DMS114 treated with DMSO at 0.1 percent for 48 hours (cell line): ENCODE measurements around the gene NAV2.

Source experiments
- DNase-seq: peaks from one replicate; lab custom pipeline; 2025; ENCODE audit not compliant: unreplicated experiment; lab: John Stamatoyannopoulos, UW

NAV2 gene

DNA sequence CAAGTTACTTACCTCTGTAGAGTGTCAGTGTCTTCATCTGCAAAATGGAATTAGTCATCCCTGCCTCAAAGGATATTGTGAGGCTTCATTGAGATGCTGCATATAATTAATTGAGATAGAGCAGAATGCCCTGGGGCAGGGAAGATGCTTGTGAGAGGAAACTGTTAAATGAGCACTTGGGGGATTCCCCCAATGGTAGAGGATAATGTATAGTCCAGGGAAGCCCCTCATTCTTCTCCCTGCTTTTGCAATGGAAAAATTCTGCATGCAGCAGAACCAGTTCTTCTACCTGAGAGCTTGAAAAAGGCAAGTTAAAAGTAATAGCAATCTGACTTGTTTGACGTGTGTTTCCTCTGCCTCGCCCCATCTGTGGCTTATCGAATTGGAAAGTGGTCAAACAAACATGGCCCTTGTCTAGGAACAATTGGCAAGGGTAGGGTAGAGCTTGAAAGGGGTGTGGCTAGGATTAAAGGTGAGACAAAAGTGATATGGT lies 90.9 kb downstream of the NAV2 start:
- no peak for DNase-seq

DNA sequence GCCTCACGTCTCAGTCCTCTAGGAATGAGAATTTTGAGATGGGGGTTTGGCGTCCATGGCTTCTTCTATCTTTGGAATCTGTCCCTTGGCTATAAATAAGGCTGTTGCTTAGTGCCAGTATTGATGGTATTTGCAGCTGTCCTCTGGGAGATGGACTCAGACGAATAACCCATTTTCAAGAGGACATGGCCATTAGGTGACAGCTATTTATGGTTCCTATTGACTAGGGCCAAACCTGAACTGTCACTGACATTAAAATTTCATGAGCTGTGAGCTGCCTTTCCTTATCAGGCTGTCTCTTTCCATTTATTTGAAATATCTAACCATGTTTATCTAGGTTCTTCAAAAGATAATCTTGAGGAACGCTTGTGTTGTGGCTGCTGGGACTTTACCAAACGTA lies 92.7 kb downstream of the NAV2 start:
- DNase-seq: no peak

DNA sequence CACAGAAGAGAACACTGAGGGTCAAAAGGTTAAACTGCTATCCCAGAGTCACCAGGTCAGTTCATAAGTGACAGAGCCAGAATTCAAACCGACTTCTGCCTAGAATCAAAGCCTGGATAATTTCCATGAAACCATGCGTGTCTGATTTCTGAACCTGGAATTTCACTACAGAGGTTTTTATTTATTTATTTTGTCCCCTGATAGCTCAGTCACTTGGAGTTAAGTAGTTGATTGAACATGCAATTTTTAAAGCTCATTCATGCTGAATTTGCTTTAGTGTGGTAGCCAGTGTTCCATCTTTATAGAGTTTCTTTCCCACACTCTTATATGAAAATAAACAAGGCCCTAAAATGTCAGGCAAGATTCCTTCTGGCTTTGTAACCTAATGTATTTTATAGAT lies 93.2 kb downstream of the NAV2 start:
- no peak for DNase-seq

DNA sequence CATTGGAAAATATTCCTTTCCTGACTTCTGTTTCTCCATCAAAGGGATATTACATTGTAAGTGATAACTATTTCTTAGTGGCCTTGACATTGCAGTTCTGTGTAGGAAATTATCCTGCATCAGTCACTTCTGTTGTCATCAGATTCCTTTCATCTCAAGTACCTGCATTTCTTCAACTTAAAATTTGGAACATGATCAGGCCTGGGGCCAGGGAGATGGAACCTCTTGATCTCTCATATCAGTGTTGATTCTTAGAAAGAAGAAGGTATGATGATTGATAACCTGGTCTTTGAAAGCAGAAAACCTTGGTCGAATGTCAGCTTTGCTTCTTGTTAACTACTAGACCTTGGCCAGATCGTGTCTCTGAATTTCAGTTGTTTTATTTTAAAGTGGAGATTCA lies 93.6 kb downstream of the NAV2 start:
- no peak for DNase-seq

DNA sequence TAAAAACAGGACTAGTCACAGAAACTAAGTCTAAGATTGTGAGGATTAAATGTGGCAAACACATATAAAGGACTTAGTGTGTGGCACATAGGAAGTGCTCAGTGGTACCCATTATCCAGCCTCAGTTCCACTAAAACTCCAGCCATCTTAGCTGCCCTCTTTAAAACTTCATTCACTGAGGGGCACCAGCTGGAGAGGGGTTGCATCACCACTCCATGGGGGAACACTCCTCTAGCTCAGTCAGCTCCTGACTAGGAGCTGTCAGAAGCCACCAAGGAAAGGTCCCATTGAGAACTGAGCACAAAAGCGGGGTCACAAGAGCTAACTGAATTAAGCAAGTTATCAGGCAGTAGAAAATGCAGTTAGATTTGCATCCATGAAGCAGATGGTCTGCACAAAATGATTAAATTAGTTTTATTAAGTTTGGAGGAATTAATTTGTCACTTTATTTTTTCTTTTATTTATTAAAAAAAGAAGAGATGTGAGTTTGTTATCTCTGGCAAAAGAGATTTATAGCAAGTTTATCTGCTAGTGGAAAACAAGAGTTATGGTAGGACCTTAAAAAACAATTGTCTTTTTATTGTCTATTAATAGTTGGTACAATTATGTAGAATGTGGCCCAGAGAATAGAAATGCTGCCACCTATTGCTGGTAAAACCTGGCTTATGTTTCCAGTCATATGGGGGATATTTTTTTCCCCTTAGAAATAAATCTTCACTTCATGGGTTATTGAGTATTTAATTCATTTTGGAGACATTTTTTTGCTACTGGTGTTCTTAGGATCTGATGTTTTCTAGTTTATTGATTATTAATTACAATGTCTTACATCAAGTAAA lies 95.7 kb downstream of the NAV2 start:
- no peak for DNase-seq

DNA sequence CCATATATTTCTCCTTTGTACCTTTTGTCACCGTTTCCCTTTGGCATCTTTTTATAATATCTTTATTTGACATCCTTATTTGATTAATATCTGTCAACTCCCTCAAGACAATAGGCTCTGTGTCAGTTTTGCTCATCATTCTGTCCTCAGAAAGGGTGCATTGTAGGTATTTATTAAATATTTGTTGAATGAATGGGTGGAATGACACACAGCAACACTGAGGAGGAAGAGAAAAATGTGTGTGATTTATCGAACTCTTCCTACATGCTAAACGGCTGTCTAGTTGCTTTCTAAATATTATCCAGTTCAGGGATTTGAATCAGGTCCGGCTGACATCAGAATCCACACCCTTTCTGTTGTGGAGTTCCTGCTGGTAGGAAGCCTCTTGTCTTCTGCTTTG lies 98.2 kb downstream of the NAV2 start:
- DNase-seq: no peak

DNA sequence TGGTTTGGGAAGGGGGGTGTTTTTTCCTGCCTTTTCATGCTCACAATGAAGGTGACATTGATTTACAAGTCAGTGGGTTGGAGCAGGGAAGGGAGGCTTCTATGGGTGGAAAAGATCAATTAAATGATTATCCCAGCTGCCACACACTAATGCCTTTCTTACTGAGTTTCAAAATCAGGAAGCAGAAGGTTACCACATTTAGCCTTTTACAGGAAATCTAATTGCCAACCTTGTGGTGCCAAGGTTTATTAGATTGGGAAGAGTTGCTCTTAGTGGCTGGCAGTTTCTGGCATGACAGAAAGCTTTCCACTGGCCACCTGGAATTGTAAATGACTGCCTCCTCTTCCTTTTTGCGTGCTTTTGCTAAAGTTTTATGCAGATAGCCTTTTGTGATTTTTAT lies 98.7 kb downstream of the NAV2 start:
- DNase-seq: no peak

DNA sequence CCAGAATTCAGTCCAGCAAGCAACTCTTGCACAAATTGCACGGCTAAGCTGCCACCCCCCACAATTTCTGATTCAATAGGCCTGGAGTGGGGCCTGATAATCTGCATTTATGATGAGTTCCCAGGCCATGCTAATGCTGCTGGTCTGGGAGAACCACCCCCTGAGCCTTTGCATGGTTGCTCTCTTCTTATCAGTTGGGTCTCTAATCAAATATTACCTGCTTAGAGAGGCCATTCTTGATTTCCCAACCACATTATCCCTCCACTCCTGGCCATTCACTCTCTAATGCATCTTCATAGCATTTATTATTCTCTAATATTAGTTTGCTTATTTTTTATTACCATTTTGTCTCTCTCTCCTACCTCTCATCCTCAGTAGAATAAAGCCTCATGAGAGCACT lies 99.5 kb downstream of the NAV2 start:
- no peak for DNase-seq

DNA sequence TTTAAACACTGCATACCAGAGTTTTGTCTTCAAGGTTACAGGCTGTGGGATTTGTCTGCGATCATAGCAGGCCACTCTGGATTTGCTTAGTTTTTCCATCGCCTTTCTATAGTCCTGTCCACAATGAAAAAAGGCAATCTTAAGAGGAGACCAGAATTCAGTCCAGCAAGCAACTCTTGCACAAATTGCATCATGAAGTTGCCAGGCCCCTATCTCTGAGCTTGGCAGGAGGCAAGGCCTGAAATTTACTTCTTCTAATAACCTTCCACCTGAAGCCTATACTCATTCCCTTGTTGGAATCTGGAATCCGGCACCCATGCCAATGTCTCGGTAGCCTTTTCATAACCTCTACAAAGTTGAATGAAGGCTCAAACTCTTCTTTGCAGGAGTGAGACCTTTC lies 100.1 kb downstream of the NAV2 start:
- DNase-seq: no peak

DNA sequence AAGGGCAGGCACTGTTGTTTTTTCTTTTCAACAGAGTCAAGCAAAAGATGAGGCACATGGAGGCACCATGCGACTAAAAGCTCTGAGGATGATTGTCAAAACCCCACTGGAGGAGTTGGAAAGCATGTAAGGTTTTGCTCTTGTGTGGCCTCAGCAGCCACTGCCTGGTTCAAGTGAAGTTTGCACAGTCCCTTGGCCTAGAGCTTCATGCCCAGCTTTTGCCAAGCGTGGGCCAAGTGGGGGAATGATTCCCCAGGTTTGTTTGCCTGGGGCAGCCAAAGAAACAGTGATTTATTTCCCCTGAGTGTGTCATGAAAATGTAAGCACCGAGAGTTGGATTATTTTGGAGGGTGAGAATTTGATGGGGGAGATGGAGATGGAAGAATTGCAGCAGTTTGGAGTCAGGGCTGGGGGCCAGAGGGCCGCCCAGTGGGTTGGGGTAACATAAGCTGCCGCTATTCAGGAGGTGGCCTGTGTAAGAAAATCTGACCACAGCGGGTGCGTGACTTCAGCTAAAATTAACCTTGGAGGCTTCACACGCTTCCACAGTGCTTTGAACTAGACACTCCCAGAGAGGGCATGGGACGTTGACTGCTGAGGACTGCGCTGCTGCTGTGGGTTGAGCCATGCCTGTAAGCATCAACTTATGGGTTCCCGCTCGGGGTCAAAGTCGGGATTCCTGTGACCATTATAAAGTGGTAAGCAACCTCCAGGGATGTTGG lies 100.7 kb downstream of the NAV2 start:
- DNase-seq: no peak

DNA sequence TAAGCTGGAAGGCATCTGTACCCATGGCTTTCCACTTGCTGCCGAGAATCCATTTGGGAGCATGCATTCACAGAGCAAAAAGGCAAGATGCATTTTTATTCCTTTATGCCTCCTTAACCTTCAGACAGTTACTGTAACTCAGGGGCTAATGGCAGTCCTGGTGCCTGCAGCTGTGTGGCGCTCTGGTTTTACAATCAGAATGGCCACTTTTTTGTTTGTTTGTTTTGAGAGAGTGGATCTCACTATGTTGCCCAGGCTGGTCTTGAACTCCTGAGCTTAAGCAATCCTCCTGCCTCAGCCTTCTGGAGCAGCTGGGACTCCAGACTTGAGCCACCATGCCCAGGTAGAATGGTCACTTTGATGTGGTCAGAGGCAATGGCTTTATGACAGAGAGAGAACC lies 101.8 kb downstream of the NAV2 start:
- DNase-seq: no peak

DNA sequence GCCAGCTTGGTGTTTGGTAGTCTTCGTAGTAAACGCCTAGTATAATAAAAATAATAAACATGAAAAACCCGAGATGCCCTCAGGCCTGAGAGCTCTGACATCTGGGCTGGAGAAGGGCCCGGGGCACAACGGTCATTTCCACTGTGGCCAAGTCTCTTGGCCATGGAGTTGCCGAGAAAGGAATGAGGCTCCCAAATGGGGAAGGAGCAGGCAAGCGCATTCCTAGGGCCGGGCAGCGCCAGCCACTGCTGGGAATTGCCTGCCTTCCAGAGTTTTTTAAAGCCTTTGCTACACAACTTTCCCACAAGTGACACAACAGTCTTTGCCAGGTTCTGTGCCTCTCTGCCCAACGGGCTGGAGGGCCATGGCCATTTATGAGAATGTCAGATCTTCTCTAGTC lies 103.4 kb downstream of the NAV2 start:
- no peak for DNase-seq

DNA sequence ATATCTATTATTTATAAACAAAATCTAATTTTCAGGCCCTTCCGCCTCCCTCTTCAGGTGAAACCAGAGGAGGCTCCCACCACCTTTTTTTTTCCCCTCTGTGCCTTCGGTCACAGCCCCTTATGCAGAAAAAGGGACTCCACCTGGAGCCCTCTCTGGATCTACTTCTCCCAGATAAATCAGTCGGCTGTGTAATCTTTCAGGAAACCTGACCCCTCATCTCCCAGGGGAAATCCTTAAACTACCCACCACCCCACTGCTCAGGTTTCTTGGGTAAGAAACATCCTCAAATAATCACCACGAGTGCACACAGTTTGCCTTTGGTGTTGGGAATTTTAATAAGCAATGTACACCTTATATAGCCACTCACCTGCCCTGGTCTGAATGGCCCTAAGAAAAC lies 104.2 kb downstream of the NAV2 start:
- DNase-seq: no peak

DNA sequence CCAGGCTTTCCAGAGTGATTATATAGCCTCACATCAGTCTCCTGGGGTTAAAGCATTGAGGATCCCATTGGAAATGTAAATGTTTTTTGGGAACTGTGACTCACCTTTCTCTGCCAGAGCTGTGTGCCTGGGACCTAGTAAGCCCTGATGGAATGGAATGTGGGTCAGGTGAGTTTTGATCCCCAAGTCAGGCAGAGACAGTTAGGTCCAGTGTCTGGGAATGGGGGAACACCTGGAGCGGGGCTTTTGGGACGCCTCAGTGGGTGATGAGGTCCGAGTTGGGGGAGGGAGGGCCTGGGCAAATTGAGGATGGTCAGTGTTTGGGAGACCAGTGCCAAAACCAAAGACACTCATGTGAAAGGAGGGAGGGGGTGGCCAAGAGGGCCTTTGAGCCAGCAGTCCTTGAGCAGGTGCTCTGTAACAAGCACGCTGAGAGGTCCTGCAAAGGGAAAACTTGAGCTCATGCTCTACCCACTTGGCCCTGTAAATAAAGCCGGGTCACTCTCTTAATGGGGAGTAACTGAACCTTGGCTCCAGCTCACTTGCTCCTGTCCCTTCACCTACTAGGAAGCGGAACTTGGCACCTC lies 104.7 kb downstream of the NAV2 start:
- no peak for DNase-seq

DNA sequence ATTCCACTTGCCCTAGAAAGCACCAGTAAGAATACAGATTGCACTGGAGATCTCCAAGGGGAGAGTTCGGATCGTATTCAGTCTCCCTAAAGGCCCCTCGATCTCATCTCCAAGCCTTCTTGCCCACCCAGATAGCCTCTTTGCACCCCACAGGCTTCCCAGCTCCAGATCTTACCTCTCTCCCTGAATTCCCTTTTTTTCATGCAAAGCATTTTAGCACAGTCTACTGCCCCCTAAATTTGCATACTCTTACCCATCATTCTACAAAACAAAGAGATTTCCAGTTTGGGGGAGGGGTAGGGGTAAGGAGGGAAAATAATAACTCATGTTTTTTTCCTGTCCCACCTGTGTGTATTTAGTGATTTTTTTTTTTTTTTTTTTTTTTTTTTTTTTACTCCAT lies 105.2 kb downstream of the NAV2 start:
- no peak for DNase-seq

DNA sequence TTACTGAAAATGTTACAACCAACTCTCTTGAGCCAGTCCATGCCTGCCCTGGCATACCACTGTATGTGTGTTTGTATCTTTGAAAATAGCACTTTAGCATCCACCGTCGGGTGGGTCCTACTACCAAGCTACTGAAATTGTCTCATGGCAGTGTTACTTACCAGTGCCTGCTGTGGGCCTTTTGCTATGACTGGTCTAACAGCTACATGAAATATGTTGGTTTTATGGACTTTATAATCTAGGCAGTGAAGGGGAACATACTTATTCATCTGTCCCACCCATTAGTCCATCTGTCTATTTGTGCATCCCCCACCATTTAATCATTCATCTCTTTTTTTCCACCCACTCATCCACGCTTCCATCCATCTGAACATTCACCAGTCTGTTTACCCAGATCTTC lies 106.0 kb downstream of the NAV2 start:
- DNase-seq: no peak

DNA sequence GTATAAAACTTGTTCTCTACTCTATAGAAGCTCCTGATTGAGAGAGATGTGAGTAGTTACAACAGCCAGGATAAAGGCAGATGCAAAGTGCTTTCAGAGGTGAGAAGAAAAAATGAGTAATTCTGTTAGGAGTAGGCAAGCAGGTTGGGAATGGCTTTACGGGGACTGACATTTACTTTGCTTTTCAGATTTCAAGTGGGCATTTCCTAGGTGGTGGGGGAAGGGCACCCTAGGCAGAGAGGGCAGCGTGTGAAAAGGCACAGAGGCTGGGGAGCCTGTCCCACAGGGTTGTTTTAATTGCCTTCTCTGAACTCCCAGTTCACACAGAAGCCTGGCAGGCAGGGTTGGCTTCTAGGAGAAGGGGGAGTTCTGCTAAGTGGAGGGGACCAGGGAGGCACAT lies 106.5 kb downstream of the NAV2 start:
- DNase-seq: no peak

DNA sequence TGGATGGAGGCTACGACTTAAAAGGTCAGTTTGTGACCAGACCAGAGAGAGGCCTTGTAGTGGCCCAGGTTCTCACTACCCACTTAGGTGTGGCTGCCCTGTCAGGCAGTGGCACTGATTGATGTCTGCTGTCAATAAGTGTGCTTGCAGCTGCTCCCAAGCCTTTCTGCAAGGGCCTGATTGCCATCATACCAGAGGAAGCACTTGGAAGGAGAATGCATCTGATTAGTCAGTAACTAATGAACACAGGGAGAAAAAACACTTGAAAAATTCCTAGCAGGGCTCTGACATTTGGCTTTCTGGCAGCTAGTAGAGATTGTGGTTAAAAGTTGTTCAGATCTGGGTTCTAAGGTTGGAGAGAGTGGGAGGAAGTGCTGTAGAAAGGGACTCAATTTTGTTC lies 107.5 kb downstream of the NAV2 start:
- DNase-seq: no peak

DNA sequence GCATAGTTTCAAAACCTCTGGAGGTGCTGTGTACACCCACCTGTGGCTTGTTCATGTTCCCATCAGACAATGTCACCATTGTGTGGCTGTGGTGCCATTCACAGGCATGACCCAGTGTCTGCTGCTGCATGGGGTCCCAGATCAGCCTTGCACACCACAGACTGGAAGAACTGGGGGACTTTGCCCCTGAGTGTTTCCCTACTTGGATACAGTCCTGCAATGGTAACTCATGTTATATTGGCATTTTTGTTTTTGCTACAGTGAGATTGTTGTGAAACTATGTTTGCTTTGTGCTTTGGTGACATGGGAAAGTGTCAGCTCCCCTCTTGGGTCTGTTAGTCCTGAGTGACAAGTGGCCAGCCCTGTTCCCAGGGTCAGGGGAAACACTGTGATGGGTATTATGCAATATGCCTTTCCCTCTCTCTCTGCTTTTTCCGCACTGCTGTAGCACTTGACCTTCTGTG lies 108.8 kb downstream of the NAV2 start:
- no peak for DNase-seq

DNA sequence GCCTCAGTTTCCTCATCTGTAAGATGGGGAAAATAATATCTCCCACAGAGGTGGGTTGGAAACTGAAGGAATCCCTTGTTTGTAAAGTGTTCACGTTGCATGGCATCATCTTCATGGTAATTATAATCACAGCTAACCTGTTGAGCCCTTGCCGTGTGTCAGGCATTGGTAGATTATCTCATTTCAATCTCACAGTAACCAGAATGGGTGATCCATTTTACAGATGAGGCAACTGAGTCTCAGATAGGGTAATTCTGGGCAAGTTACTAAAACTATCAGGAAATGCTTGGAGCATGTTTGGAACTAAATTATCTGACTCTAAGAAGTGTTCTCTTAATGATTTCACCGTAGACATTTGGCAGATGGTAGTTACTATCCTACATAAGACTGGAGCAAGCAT lies 109.4 kb downstream of the NAV2 start:
- no peak for DNase-seq

DNA sequence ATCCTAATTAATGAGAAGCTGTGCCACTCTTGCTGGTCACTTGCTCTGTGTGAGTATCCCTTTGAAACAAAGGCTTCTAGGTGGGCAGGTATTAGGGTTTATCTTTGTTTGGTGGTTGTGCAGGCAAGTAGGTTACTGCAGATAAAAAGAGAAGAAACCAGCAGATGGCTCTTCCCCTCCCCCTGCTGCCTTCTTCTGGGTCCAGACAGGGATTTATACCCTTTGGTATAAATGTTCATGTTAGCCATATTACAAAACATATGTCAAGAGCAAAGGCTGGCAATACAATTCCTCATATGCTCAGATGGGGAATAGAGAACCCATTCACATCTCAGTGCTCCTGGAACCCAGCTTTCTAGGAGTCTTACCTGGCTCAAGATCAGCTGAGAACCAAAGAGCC lies 109.9 kb downstream of the NAV2 start:
- DNase-seq: no peak

DNA sequence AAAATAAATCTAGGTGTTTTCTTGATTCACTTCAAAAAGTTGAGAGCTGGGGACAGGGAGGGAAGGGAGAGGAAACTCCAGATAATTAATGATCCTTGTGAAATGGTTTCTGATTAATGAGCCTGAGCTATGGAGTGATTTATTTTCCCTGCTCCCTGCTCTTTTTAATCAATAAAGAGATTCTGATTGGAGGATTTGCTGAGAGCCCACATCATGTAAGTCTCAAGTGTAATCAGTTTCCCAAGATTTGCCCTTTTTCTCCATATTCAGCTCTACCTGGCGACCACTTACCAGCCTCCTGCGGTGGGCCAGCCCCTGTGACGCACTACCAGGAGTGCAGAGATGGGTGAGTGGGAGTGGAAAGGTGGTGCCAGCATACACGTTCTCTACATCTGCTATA lies 114.0 kb downstream of the NAV2 start:
- no peak for DNase-seq
